ENCODE results near the gene GALNT2. TPM values are rescaled to one million over a fixed set of nuclear protein-coding genes. Genes with fewer than 3 reads are reported as not detected.

Gene GALNT2
- total and polyA plus RNA-seq, 2 donors (not counting 1 experiment from before 2014, with no cell fraction given), result 19.0 to 184 TPM

- no peaks in the 10 kb centered on the region for H3K9me3 Mint-ChIP-seq (ENCODE audit: insufficient read depth)
- peak overlapping the region; percentile 73 for H3K4me3 Mint-ChIP-seq
- H3K27me3 Mint-ChIP-seq, result no peaks in the 10 kb centered on the region
- H3K27ac Mint-ChIP-seq, result peak overlapping the region; percentile 98
- intact Hi-C loops (cut with micrococcal nuclease), result loop anchor here (1.0 to 5.0 kb wide), 5 partner anchors 17 to 591 kb away; partner anchors contain the start of genes ABCB10 and GALNT2
- 6% methylated on average over 8 of the region's 15 CpGs for WGBS (ENCODE audit: insufficient coverage)
- Histone ChIP-seq H3K27me3 (replicated peaks in 1 of 4; ENCODE audit: control extremely low read depth in 1 of 4, control insufficient read depth in 3 of 4, insufficient read depth in 4 of 4, low read length in 3 of 4) (no peaks in the 10 kb centered on the region), H3K79me2 (ENCODE audit: control insufficient read depth, insufficient read depth, low read length) (peaks cover 63% of the 10 kb centered on the region), H3K9me3 (ENCODE audit: control extremely low read depth in 1 of 3, control insufficient read depth in 2 of 3, insufficient read depth in 1 of 3, low read length in 2 of 3) (no peaks in the 10 kb centered on the region), H3K9ac (ENCODE audit: low read length) (peak overlapping the region; percentile 60), H3K4me2 (replicated peaks; ENCODE audit: low read depth, low read length, poor library complexity, severe bottlenecking) (peak overlapping the region; percentile 78), H2AFZ (ENCODE audit: insufficient read depth, low read depth, low read length, poor library complexity, severe bottlenecking) (peak overlapping the region; percentile 81), H4K20me1 (ENCODE audit: control insufficient read depth, insufficient read depth, low read length, poor library complexity, severe bottlenecking) (no peaks in the 10 kb centered on the region), H3K4me3 (ENCODE audit: control extremely low read depth in 1 of 5, extremely low read depth in 1 of 5, insufficient read depth in 1 of 5, low read depth in 2 of 5, low read length in 4 of 5) (peak overlapping the region; percentile 8 to 64 (median 51)), H3K36me3 (replicated peaks in 1 of 2; ENCODE audit: control extremely low read depth in 1 of 2, control insufficient read depth in 1 of 2, extremely low read depth in 1 of 2, insufficient read depth in 2 of 2, low read length in 1 of 2) (no peaks in the 10 kb centered on the region), H3K4me1 (ENCODE audit: control insufficient read depth in 2 of 2, insufficient read depth in 2 of 2, low read length in 2 of 2) (peaks cover 61 to 63% of the 10 kb centered on the region in 2 donors), H3K27ac (ENCODE audit: low read length in 2 of 2) (peak overlapping the region; percentile 76 to 94)
- peak; percentile 77 for ATAC-seq (ENCODE audit: low read depth)
- DNase-seq, result peak; percentile 78
- peaks cover 71% of the 10 kb centered on the region for H3K4me1 Mint-ChIP-seq
- CTCF ChIA-PET, result interaction anchor here (0.6 to 1.6 kb wide), 12 partner anchors 13 to 618 kb away, joined by 3 to 6 read pairs (median 3); no protein-coding TSS in a partner anchor
- POLR2A ChIA-PET, result no interaction called here
- TF ChIP-seq CTCF (IDR thresholded peaks at IDR 0.05) (no peak), EZH2 (IDR thresholded peaks at IDR 0.05; ENCODE audit: borderline replicate concordance, insufficient read depth, low read depth, low read length, poor library complexity, severe bottlenecking) (no peak)
These were observed 82.9 kb downstream of the GALNT2 start for GRCh38 chr1:230149751-230150584.

- no peaks in the 10 kb centered on the region for H3K9me3 Mint-ChIP-seq (ENCODE audit: insufficient read depth)
- TF ChIP-seq EZH2 (IDR thresholded peaks at IDR 0.05; ENCODE audit: borderline replicate concordance, insufficient read depth, low read depth, low read length, poor library complexity, severe bottlenecking) (no peak), CTCF (IDR thresholded peaks at IDR 0.05) (no peak)
- peaks cover 65% of the 10 kb centered on the region for H3K4me1 Mint-ChIP-seq
- Histone ChIP-seq H3K79me2 (ENCODE audit: control insufficient read depth, insufficient read depth, low read length) (peaks cover 67% of the 10 kb centered on the region), H3K4me1 (ENCODE audit: control insufficient read depth in 2 of 2, insufficient read depth in 2 of 2, low read length in 2 of 2) (peaks cover 55 to 57% of the 10 kb centered on the region in 2 donors), H2AFZ (ENCODE audit: insufficient read depth, low read depth, low read length, poor library complexity, severe bottlenecking) (peak overlapping the region; percentile 81), H3K9ac (ENCODE audit: low read length) (peak overlapping the region; percentile 60), H3K9me3 (ENCODE audit: control extremely low read depth in 1 of 3, control insufficient read depth in 2 of 3, insufficient read depth in 1 of 3, low read length in 2 of 3) (no peaks in the 10 kb centered on the region), H3K4me2 (replicated peaks; ENCODE audit: low read depth, low read length, poor library complexity, severe bottlenecking) (peak overlapping the region; percentile 78), H3K27me3 (replicated peaks in 1 of 4; ENCODE audit: control extremely low read depth in 1 of 4, control insufficient read depth in 3 of 4, insufficient read depth in 4 of 4, low read length in 3 of 4) (no peaks in the 10 kb centered on the region), H3K4me3 (ENCODE audit: control extremely low read depth in 1 of 5, extremely low read depth in 1 of 5, insufficient read depth in 1 of 5, low read depth in 2 of 5, low read length in 4 of 5) (peak overlapping the region; percentile 8 to 64 (median 51)), H3K36me3 (replicated peaks in 1 of 2; ENCODE audit: control extremely low read depth in 1 of 2, control insufficient read depth in 1 of 2, extremely low read depth in 1 of 2, insufficient read depth in 2 of 2, low read length in 1 of 2) (no peaks in the 10 kb centered on the region), H3K27ac (ENCODE audit: low read length in 2 of 2) (peak overlapping the region; percentile 76 to 94), H4K20me1 (ENCODE audit: control insufficient read depth, insufficient read depth, low read length, poor library complexity, severe bottlenecking) (no peaks in the 10 kb centered on the region)
- peak; percentile 3 for ATAC-seq (ENCODE audit: low read depth)
- H3K27ac Mint-ChIP-seq, result peak overlapping the region; percentile 98
- CTCF ChIA-PET, result interaction anchor here (0.6 to 1.6 kb wide), 11 partner anchors 13 to 619 kb away, joined by 3 to 6 read pairs (median 3); no protein-coding TSS in a partner anchor
- intact Hi-C loops (cut with micrococcal nuclease), result loop anchor here (1.0 to 2.0 kb wide), 4 partner anchors 16 to 592 kb away; partner anchors contain the start of genes ABCB10 and GALNT2
- H3K4me3 Mint-ChIP-seq, result peak overlapping the region; percentile 73
- DNase-seq, result no peak
- H3K27me3 Mint-ChIP-seq, result no peaks in the 10 kb centered on the region
- WGBS (ENCODE audit: insufficient coverage), result 77% methylated on average over 7 of the region's 7 CpGs
- POLR2A ChIA-PET, result no interaction called here
These were observed 83.6 kb downstream of the GALNT2 start for GRCh38 chr1:230150615-230151014.
